Measurements from ENCODE around the gene ZNF217. TPM values are rescaled to one million over a fixed set of nuclear protein-coding genes. Genes with fewer than 3 reads are reported as not detected.
A peak's percentile ranks its signal among the peaks of the same experiment; 100 is the strongest.
"Not testable (repeated sequence)": the region's sequence is repeated elsewhere in the genome, so short reads cannot be mapped to it uniquely, and the experiment has no call there.

Gene ZNF217
- polyA plus RNA-seq, 1 experiment, result 16.6 TPM

DNA sequence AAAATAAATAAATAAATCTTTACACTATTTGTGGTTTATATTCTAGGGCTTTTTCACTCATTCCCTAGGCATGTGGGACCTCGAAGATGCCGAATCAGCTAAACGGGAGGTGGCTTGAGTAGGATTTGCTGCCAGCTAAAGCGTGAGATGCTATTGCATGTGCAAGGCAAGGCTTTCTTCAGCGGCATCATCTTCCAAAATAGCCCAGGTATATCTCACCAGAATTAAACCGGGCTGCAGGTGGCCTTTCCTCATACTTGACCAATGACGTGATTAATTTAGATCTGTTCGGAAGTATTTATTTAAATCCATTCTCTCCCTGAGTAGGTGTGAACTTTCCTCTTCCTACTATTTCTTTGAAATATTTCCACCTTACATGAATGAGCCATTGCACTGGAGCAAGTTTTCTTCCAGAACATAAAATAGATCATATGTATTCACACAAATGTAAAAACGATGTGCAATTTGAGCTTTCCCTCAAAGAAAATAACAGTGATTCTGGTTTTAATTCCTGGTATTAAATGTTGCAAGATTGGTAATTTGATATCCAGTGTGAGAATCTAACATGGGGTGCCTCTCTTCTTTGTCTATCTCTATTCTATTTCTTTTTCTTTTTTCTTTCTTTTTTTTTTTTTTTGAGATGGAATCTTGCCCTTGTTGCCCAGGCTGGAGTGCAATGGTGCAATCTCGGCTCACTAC lies 24.3 kb upstream of the ZNF217 start:
- ChIA-PET CTCF (no interaction called here), POLR2A (no interaction called here)

DNA sequence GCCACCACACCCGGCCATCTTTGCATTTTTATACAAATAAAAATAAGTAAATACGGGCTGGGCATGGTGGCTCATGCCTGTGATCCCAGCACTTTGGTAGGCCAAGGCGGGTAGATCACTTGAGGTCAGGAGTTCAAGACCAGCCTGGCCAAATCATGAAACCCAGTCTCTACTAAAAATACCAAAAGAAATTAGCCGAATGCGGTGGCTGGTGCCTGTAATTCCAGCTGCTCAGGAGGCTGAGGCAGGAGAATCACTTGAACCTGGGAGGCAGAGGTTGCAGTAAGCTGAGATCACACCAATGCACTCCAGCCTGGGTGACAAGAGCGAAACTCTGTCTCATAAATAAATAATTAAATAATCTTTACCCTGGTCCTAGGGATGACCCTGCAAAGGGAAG lies 22.9 kb upstream of the ZNF217 start:
- DNase-seq (ENCODE audit: low read depth, low spot score); POLR2A ChIA-PET: not testable (repeated sequence)
- CTCF ChIA-PET, result interaction anchor here (0.7 kb wide), 1 partner anchor 37 kb away, joined by 3 read pairs; no protein-coding TSS in a partner anchor

More for the DNA sequence above, 24.3 kb upstream of the ZNF217 start:
- no peaks in the 10 kb centered on the region for H3K9me3 ChIP-seq (ENCODE audit: control insufficient read depth, insufficient read depth, low read length)
- H3K27ac ChIP-seq (ENCODE audit: low read depth, low read length), result no peak overlapping the region
- no peak for DNase-seq (ENCODE audit: low read depth, low spot score)
- H3K4me3 ChIP-seq (ENCODE audit: low read depth, low read length), result no peak overlapping the region
- TF ChIP-seq, protein P1, sequence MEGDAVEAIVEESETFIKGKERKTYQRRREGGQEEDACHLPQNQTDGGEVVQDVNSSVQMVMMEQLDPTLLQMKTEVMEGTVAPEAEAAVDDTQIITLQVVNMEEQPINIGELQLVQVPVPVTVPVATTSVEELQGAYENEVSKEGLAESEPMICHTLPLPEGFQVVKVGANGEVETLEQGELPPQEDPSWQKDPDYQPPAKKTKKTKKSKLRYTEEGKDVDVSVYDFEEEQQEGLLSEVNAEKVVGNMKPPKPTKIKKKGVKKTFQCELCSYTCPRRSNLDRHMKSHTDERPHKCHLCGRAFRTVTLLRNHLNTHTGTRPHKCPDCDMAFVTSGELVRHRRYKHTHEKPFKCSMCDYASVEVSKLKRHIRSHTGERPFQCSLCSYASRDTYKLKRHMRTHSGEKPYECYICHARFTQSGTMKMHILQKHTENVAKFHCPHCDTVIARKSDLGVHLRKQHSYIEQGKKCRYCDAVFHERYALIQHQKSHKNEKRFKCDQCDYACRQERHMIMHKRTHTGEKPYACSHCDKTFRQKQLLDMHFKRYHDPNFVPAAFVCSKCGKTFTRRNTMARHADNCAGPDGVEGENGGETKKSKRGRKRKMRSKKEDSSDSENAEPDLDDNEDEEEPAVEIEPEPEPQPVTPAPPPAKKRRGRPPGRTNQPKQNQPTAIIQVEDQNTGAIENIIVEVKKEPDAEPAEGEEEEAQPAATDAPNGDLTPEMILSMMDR (IDR thresholded peaks at IDR 0.05; ENCODE audit: low read depth, low read length), result no peak
- H3K27me3 ChIP-seq (ENCODE audit: control insufficient read depth, insufficient read depth, low read length), result no peaks in the 10 kb centered on the region

DNA sequence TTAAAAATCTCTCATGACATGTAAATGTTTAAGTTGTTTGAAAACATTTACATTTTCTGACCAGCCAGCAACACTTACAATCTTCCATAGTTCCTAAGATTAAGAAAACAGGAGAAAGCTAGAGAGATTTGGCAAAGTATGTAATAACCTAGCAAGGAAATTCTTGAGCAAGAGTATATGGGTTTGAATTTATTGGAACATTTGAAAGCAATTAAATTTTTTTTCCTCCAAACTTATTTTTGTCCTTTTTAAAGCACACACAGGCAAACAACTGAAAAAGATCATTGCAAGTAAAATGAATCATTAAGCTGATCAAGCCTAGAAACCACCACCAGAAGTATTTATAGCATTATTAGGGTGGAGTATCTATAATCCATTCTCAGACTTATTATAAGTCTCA lies 20.1 kb upstream of the ZNF217 start:
- TF ChIP-seq, protein P1 (IDR thresholded peaks at IDR 0.05; ENCODE audit: low read depth, low read length), result no peak
- POLR2A ChIA-PET, result interaction anchor here (0.7 kb wide), 3 partner anchors 19 to 214 kb away, joined by 3 to 5 read pairs (median 5); no protein-coding TSS in a partner anchor
- H3K27me3 ChIP-seq (ENCODE audit: control insufficient read depth, insufficient read depth, low read length), result no peaks in the 10 kb centered on the region
- CTCF ChIA-PET, result interaction anchor here (0.7 to 3.0 kb wide), 6 partner anchors 9 to 318 kb away, joined by 3 to 15 read pairs (median 5); no protein-coding TSS in a partner anchor
- H3K9me3 ChIP-seq (ENCODE audit: control insufficient read depth, insufficient read depth, low read length), result no peaks in the 10 kb centered on the region; the same call in 1 of the 2 replicates
- H3K4me3 ChIP-seq (ENCODE audit: low read depth, low read length), result no peak overlapping the region
- no peak for DNase-seq (ENCODE audit: low read depth, low spot score)
- H3K27ac ChIP-seq (ENCODE audit: low read depth, low read length), result no peak overlapping the region

More for the DNA sequence above, 22.9 kb upstream of the ZNF217 start:
- not testable (repeated sequence) for H3K9me3 ChIP-seq (ENCODE audit: control insufficient read depth, insufficient read depth, low read length); H3K27me3 ChIP-seq (ENCODE audit: control insufficient read depth, insufficient read depth, low read length); H3K27ac ChIP-seq (ENCODE audit: low read depth, low read length); H3K4me3 ChIP-seq (ENCODE audit: low read depth, low read length)

DNA sequence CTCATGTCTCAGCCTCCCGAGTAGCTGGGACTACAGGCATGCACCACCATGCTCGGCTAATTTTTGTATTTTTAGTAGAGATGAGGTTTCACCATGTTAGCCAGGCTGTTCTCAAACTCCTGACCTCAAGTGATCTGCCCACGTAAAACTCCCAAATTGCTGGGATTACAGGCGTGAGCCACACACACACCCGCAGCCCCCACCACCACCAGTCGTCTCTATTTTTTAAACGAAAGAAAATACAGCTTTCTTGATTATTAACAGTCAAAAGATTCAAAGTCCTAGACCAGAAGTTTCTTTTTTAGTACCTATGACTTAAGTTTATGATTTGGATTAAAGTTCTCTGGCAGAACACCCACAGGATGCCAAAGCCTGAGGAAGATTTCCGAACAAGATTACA lies 18.6 kb upstream of the ZNF217 start:
- POLR2A ChIA-PET; H3K27ac ChIP-seq (ENCODE audit: low read depth, low read length): not testable (repeated sequence)
- CTCF ChIA-PET, result interaction anchor here (1.1 to 3.5 kb wide), 4 partner anchors 18 to 327 kb away, joined by 3 to 16 read pairs (median 10); no protein-coding TSS in a partner anchor

DNA sequence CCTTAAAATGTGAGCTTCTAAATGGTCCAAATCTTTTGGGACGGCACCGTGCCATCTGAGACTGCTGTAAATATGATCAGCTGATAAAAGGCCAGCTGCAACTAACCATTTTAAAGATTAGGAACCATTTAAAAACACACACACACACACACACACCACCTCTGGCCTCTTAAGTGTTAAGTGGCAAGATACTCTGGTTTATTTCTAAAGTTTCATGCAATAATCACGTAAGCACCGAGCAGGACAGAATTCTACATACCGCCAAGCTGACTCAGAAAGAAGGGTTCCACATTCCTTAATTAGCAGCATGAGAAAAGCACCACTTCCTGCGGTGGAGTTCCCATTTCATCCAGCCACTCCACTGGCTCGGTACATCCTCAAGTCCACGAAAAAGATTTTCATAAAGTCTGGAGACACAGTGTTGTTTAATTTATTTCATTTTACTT lies 17.8 kb upstream of the ZNF217 start:
- no peak overlapping the region for H3K4me3 ChIP-seq (ENCODE audit: low read depth, low read length)
- ChIA-PET CTCF (interaction anchor here (1.6 to 3.5 kb wide), 3 partner anchors 17 to 328 kb away, joined by 3 to 16 read pairs (median 15); no protein-coding TSS in a partner anchor), POLR2A (interaction anchor here (0.7 to 0.9 kb wide), 2 partner anchors 252 to 255 kb away, joined by 4 to 10 read pairs; no protein-coding TSS in a partner anchor)
- TF ChIP-seq, protein P1 (IDR thresholded peaks at IDR 0.05; ENCODE audit: low read depth, low read length), result no peak
- peak overlapping the region; percentile 83 for H3K27ac ChIP-seq (ENCODE audit: low read depth, low read length)
- no peaks in the 10 kb centered on the region for H3K27me3 ChIP-seq (ENCODE audit: control insufficient read depth, insufficient read depth, low read length)
- DNase-seq (ENCODE audit: low read depth, low spot score), result peak; percentile 92
- H3K9me3 ChIP-seq (ENCODE audit: control insufficient read depth, insufficient read depth, low read length), result peaks cover 9% of the 10 kb centered on the region; the same call in 1 of the 2 replicates

More for the DNA sequence above, 18.6 kb upstream of the ZNF217 start:
- H3K9me3 ChIP-seq (ENCODE audit: control insufficient read depth, insufficient read depth, low read length); DNase-seq (ENCODE audit: low read depth, low spot score); H3K27me3 ChIP-seq (ENCODE audit: control insufficient read depth, insufficient read depth, low read length); H3K4me3 ChIP-seq (ENCODE audit: low read depth, low read length): not testable (repeated sequence)
